Frontal cortex (tissue), 4 donors: Measurements from ENCODE around the gene ATPAF2. TPM values are rescaled to one million over a fixed set of nuclear protein-coding genes. Genes with fewer than 3 reads are reported as not detected.
"Not testable (repeated sequence)": the region's sequence is repeated elsewhere in the genome, so short reads cannot be mapped to it uniquely, and the experiment has no call there.

ENCODE experiments used
- DNase-seq, 2 donors: peaks; one replicate each; pipeline ENCODE4 v3.0.0; 2012; ENCODE audit warnings: low spot score in 2 of 2
- FAIRE-seq: peaks from 2 replicates; lab custom pipeline; 2012; peaks lifted over from hg19 to GRCh38; lab: Jason Lieb, UNC
- total RNA-seq: library from RNA; depleted of rRNA; stranded (reverse); fragments of >200 nt; gene quantifications from one replicate; pipeline ENCODE4 v1.2.3, GENCODE V29; 2014
- donor health status: control.
- donor health status: control.
- donor health status: control.

The ATPAF2 gene
- total RNA-seq, 1 donor from 2014 or later, result 28.1 TPM

- FAIRE-seq (no peak), DNase-seq (no peak)
Measured at GRCh38 chr17:18015593-18015992, 23.4 kb downstream of the ATPAF2 start.

GRCh38 chr17:18014006-18014405, 25.0 kb downstream of the ATPAF2 start:
- FAIRE-seq, result no peak

GRCh38 chr17:18011286-18011685, 27.7 kb downstream of the ATPAF2 start:
- no peak for FAIRE-seq
- no peak for DNase-seq

More at GRCh38 chr17:18014006-18014405, 25.0 kb downstream of the ATPAF2 start:
- no peak for DNase-seq

- FAIRE-seq, result no peak
- DNase-seq, result no peak
Measured at GRCh38 chr17:18009609-18010420, 29.2 kb downstream of the ATPAF2 start.

- DNase-seq, result no peak
- no peak for FAIRE-seq
Measured at GRCh38 chr17:18008496-18009268, 30.3 kb downstream of the ATPAF2 start.

GRCh38 chr17:18006495-18007239, 32.3 kb downstream of the ATPAF2 start:
- DNase-seq (no peak), FAIRE-seq (no peak)

- DNase-seq (no peak), FAIRE-seq (no peak)
Measured at GRCh38 chr17:18005496-18005895, 33.5 kb downstream of the ATPAF2 start.

DNA sequence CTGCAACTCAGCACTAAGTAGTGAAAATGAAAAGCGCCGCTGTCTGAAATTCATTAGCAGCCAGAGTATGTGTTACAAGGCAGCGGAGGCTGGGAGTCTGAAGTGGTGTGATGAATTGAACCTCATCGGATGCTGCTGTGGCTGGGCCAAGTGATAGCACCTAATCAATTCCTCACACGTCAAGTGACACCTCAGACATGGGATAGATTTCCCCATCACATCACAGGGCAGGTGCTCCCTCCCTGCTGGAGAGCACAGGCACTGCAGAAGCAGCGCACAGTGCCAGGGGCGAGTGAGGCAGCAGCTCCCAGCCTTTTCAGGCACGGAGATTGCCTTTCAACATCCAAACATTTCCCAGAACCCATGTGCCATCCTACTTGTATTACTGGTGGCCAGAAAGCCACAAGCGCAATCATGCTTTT, 34.1 kb downstream of the ATPAF2 start:
- DNase-seq (no peak), FAIRE-seq (no peak)

GRCh38 chr17:18004345-18004744, 34.6 kb downstream of the ATPAF2 start:
- FAIRE-seq, result no peak
- DNase-seq, result no peak

GRCh38 chr17:18002171-18002570, 36.8 kb downstream of the ATPAF2 start:
- DNase-seq (no peak), FAIRE-seq (no peak)

- FAIRE-seq (no peak), DNase-seq (no peak)
Measured at GRCh38 chr17:18000030-18000408, 38.9 kb downstream of the ATPAF2 start.

DNA sequence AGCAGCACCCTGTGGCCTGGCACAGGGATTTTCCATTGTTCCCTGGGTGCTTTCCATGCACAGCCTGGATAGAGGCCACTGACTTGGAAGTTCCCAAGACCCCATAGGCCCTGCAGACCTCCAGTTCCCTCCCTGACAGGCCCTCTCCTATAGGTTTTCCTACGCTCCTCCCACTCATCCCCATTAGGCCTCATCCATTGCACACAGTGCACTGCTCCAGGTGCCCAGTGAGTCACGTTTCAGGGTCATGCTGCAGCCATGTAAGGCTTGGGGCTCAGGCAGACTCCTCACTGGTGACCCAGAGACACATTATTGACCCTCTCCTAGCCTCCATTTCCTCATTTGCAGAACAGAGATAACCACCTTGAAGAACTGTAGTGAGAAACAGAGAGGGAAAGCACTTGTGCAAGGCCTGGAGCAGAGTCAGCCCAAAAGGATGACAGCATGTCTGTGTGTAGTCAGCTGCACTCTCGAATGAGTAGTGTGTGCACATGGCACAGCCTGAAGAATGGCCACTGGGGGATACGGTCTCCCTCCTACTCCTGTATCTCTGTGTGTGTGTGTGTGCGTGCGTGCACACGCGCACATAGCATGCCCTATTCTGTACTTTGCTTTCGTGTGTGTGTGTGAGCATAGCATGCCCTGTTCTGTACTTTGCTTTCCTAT, 39.5 kb downstream of the ATPAF2 start:
- no peak for FAIRE-seq
- no peak for DNase-seq

GRCh38 chr17:17998934-17999333, 40.0 kb downstream of the ATPAF2 start:
- FAIRE-seq (no peak), DNase-seq (no peak)

DNA sequence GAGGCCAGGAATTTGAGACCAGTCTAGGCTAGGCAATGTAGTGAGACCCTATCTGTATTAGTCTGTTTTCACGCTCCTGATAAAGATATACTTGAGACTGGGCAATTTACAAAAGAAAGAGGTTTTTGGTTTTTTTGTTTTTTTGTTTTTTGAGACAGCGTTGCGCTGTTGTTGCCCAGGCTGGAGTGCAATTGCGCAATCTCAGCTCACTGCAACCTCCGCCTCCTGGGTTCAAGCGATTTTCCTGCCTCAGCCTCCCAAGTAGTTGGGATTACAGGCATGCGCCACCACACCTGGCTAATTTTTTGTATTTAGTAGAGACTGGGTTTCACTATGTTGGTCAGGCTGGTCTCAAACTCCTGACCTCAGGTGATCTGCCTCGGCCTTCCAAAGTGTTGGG, 43.1 kb downstream of the ATPAF2 start:
- DNase-seq, FAIRE-seq: not testable (repeated sequence)

GRCh38 chr17:17994271-17995069, 44.5 kb downstream of the ATPAF2 start:
- DNase-seq (no peak), FAIRE-seq (no peak)

GRCh38 chr17:17993852-17994251, 45.1 kb downstream of the ATPAF2 start:
- FAIRE-seq (no peak), DNase-seq (no peak)

GRCh38 chr17:17993366-17993765, 45.6 kb downstream of the ATPAF2 start:
- no peak for FAIRE-seq

DNA sequence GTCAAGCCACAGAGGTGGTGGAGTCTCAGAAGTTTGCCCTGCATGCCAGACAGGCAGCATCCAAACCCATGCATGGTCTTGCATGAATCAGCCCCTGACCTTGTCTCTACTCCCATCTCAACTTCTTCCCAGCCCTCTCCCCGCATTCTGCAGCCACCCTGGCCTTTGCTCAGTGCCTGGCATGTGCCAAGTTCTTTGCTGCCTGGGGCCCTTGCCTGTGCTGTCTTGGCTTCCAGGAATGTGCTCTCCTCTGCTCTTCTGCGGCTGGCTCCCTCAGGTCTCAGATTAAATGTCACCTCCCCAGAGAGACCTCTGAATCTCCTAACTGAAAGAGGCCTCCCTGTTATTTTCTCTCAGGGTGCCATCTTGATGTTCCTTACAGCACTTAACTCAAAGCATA, 48.7 kb downstream of the ATPAF2 start:
- no peak for FAIRE-seq
- DNase-seq, result no peak

More at GRCh38 chr17:17993366-17993765, 45.6 kb downstream of the ATPAF2 start:
- DNase-seq, result no peak

DNA sequence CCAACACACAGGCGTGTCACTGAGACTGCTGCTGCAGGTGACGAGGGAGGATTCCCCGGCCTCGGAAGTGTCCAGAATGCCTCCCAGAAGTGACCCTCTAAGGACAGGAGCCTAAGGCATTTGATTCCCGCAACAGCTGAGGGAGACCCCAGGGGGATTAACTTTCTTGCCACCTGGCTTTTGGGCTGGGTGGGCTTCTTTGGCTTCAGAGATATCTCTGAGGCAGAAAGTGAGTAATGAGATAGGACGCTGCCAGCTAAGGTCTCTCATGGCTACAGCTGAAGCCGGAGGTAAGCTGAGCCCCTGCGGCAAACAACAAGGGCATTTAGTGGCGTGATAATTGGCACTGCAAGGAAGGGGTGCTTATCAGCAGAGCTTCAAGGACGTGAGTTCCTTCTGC, 49.4 kb downstream of the ATPAF2 start:
- DNase-seq, result no peak
- FAIRE-seq, result no peak
